Central memory CD8-positive, alpha-beta T cell (primary cell): ENCODE data around the gene FXN.
"Not testable (repeated sequence)": the region's sequence is repeated elsewhere in the genome, so short reads cannot be mapped to it uniquely, and the experiment has no call there.

Experiments used
- ATAC-seq: fragments of 150-1000 bp; cut with Tn5 transposase; replicated peaks from 2 replicates; pipeline ENCODE4 v1.10.0; 2022; ENCODE audit warnings: mild to moderate bottlenecking, moderate FRiP score, moderate number of reproducible peaks; ENCODE audit not compliant: poor library complexity, severe bottlenecking; ENCODE audit errors: extremely low read depth
- DNase-seq, 2 donors: peaks; one replicate each; pipeline ENCODE4 v3.0.0; 2021; ENCODE audit warnings: low spot score in 2 of 2
- H3K27ac Mint-ChIP-seq: one replicate; pipeline ENCODE4 v1.8.0; 2022; ENCODE audit warnings: low read depth, mild to moderate bottlenecking, moderate library complexity, mixed read lengths
- H3K27me3 Mint-ChIP-seq: one replicate; pipeline ENCODE4 v1.8.0; 2022; ENCODE audit warnings: mixed read lengths
- H3K36me3 Mint-ChIP-seq: one replicate; pipeline ENCODE4 v1.8.0; 2022; ENCODE audit warnings: mild to moderate bottlenecking, moderate library complexity, mixed read lengths; ENCODE audit not compliant: insufficient read depth
- H3K4me1 Mint-ChIP-seq: one replicate; pipeline ENCODE4 v1.8.0; 2022; ENCODE audit warnings: mixed read lengths
- H3K4me3 Mint-ChIP-seq: one replicate; pipeline ENCODE4 v1.8.0; 2022; ENCODE audit warnings: mild to moderate bottlenecking, moderate library complexity, mixed read lengths
- H3K9me3 Mint-ChIP-seq: one replicate; pipeline ENCODE4 v1.8.0; 2022; ENCODE audit warnings: mixed read lengths

FXN gene

DNA sequence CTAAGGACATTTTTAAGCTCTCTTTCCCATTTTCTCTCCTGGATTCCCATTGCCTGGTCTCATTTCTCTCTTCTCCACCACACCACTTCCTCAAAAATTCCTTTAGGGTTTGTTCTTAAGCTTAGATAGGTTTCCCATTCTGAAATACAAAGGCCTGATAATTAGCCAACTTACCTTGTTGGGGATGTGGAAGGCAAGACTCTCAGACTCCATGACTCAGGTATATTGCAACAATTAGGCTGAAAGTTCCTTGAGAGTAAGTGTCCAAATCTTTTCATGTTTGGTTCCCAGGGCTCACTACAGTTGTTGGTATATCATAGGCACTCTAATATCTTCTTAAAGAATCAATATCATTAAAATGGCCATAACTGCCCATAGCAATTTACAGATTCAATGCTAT is 43.6 kb downstream of the FXN start:
- H3K27me3 Mint-ChIP-seq, result no peaks in the 10 kb centered on the region
- no peaks in the 10 kb centered on the region for H3K9me3 Mint-ChIP-seq
- H3K36me3 Mint-ChIP-seq, result peaks cover 5% of the 10 kb centered on the region
- H3K27ac Mint-ChIP-seq, result no peak overlapping the region
- DNase-seq (no peak), ATAC-seq (no peak)
- no peak overlapping the region for H3K4me3 Mint-ChIP-seq
- H3K4me1 Mint-ChIP-seq, result no peaks in the 10 kb centered on the region

DNA sequence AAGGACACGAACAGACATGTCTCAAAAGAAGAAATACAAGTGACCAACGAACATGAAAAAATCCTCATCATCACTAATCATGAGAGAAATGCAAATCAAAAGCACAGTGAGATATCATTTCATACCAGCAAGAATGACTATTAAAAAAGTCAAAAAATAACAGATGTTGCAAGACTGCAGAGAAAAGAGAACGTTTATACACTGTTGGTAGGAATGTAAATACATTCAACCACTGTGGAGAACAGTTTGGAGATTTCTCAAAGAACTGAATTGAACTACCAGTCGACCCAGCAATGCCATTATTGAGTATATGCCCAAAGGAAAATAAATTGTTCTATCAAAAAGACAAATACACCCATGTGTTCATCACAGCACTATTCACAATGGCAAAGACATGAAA is 45.7 kb downstream of the FXN start:
- Mint-ChIP-seq H3K27ac (no peak overlapping the region), H3K9me3 (no peaks in the 10 kb centered on the region), H3K27me3 (no peaks in the 10 kb centered on the region), H3K4me1 (no peaks in the 10 kb centered on the region), H3K4me3 (no peak overlapping the region), H3K36me3 (peaks cover 1% of the 10 kb centered on the region)
- DNase-seq, result no peak
- no peak for ATAC-seq

DNA sequence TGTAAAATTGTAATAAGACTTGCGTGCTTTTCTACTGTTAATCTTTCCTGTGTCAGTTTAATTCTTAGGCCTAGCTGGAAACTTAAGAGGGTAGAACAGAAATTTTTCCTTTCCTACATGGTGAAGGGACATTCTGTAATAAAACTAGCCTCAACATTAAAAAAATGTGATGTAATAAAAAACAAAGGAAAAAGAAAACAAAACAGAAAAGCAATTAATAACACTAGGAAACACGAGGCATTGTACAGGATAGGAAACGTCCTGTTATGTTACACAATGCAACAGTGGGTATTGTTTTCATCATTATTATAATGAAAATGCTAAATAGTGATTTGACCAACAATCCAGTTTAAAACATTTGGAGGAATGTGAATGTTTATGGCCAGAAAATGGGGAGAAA is 47.8 kb downstream of the FXN start:
- H3K36me3 Mint-ChIP-seq, result peaks cover 1% of the 10 kb centered on the region
- H3K27ac Mint-ChIP-seq, result no peak overlapping the region
- H3K27me3 Mint-ChIP-seq, result no peaks in the 10 kb centered on the region
- no peak overlapping the region for H3K4me3 Mint-ChIP-seq
- no peaks in the 10 kb centered on the region for H3K4me1 Mint-ChIP-seq
- no peaks in the 10 kb centered on the region for H3K9me3 Mint-ChIP-seq
- ATAC-seq (no peak), DNase-seq (no peak)

DNA sequence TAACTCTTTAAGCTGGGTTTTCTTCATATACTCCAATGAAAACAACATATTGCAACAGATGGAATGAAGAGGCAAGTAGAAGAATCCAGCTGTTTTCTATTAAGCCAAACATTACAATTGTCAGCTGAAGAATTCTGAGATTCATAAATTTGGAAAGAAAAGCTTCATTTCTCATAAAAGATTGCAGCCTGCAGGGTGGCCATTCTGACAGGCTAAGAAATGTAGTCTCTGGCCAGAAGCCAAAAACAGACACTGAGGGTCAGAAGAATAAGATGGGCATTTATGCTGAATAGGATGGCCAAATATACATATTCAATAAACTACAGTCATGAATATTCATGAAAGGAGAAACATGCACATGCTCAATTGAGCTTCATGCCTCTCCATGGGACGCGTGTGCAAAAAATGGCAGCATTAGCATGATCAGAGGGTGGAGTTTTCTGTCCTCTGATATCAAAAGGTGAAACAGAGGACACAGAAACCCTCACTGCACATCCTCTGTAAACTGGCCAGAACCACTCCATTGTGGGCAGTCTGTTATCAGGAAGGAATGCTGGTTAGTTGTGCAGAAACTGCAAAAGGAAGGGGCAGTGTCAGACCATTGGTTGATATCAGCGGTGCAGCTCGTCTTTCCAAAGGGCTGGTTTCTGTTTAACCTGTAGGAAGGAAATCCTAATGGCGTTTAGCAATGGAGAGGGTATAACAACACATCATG is 50.2 kb downstream of the FXN start:
- Mint-ChIP-seq H3K4me1 (no peaks in the 10 kb centered on the region), H3K27me3 (no peaks in the 10 kb centered on the region), H3K9me3 (no peaks in the 10 kb centered on the region), H3K27ac (no peak overlapping the region), H3K36me3 (no peaks in the 10 kb centered on the region), H3K4me3 (no peak overlapping the region)
- DNase-seq (no peak), ATAC-seq (no peak)

DNA sequence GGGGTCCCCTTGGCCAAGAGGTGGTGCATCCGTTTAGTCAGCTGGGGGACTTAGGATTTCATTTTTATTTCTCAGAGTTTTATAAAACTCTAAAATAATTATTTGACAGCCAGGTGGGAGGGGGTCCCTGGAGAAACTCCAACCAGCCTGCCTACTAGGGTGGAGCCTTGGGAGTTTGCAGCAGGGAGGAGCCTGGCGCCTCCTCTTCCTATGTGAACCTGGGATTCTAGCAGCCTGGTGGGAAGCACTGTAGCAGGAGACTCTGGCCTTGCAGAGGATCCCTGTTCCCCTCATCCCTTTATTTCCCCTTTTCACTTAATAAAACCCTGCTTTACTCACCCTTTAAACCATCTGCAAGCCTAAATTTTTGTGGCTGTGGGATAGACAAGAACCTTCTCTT is 50.8 kb downstream of the FXN start:
- Mint-ChIP-seq H3K27ac (no peak overlapping the region), H3K9me3 (no peaks in the 10 kb centered on the region), H3K4me1 (no peaks in the 10 kb centered on the region), H3K36me3 (no peaks in the 10 kb centered on the region), H3K27me3 (no peaks in the 10 kb centered on the region), H3K4me3 (no peak overlapping the region)
- no peak for DNase-seq
- ATAC-seq, result no peak

DNA sequence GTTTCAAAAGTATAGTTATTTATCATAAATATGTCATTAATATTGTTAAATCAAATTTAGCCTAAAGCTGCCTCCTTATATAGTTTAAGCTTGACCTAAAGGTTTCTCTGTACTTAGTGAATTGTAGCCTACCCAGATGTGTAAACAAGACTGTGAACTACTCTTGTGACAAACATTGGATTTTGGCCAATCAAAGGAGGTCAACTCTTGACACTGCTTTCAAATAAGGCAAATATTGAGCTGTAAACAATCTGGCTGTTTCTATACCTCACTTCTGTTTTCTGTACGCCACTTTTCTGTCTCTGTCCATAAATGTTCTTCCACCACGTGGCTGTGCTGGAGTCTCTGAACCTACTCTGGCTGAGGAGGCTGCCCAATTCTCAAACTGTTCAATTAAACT is 51.2 kb downstream of the FXN start:
- Mint-ChIP-seq H3K27me3 (no peaks in the 10 kb centered on the region), H3K27ac (no peak overlapping the region), H3K4me3 (no peak overlapping the region), H3K36me3 (no peaks in the 10 kb centered on the region), H3K9me3 (no peaks in the 10 kb centered on the region), H3K4me1 (no peaks in the 10 kb centered on the region)
- no peak for DNase-seq
- no peak for ATAC-seq

DNA sequence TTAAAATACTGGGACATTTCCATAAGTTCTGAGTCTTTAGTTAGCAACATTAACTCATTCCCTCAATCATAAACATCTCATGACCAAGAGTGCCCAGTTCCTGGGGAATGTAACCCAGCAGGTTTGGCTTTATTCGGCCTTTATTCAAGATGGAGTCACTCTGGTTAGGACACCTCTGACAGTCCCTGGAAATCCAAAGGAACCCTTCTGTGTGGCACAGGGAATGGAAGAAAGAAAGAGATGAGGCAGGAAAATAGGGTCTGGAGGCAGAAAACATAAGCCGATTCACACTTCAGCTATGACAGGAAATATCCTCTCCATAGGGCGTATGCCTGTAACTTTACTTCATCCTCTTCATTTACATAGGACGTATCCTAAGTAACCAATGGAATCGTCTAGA is 53.5 kb downstream of the FXN start:
- DNase-seq, result no peak
- no peaks in the 10 kb centered on the region for H3K27me3 Mint-ChIP-seq
- no peaks in the 10 kb centered on the region for H3K9me3 Mint-ChIP-seq
- no peak for ATAC-seq
- H3K27ac Mint-ChIP-seq, result no peak overlapping the region
- no peak overlapping the region for H3K4me3 Mint-ChIP-seq
- no peaks in the 10 kb centered on the region for H3K4me1 Mint-ChIP-seq
- H3K36me3 Mint-ChIP-seq, result no peaks in the 10 kb centered on the region

DNA sequence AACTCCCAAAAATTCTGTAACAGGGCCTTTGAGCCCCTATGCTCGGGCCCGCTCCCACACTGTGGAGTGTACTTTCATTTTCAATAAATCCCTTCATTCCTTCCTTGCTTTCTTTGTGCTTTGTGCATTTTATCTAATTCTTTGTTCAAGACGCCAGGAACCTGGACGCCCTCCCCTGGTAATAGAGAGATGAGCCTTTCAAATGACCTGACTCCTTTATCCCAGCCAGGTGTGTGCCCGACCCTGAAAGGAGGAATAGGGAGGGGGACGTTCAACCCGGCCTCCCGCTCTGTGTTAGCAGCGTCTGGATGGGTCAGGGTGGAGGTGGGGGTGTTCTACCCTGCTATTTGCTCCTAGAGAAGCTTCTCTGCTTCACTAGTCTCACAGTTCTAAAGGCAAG is 53.9 kb downstream of the FXN start:
- Mint-ChIP-seq H3K4me1 (no peaks in the 10 kb centered on the region), H3K9me3 (no peaks in the 10 kb centered on the region), H3K36me3 (no peaks in the 10 kb centered on the region), H3K27ac (no peak overlapping the region), H3K27me3 (no peaks in the 10 kb centered on the region), H3K4me3 (no peak overlapping the region)
- DNase-seq (no peak), ATAC-seq (no peak)

DNA sequence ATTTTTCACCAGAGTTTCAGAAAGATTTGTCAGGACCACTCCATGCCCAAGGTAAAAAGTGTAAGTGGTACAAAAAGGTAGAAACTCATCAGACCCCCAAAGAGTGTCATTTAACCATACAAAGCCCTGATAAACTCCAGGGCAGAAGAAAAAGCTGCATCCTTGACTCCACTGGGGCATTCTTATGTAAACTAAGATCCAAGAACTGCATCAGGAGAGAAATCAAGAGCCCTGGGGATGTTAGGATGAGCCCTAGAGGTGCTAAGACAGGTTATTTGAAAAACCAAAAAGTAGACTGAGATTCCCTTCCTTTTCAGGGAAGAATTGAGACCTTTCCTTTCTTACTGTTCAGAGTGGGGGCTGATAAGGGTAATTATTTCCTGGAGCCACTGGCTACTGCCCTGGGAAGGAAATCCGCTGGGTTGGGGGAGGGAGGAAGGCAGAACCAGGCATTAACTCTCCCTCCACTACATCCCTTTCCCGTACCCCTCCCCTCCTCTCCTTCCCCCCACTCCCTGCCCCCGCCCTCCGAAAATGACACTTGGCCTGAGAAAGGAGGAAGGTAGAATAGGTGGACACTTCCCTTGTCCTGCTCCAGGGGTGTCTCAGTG is 54.7 kb downstream of the FXN start:
- Mint-ChIP-seq H3K36me3 (no peaks in the 10 kb centered on the region), H3K4me3 (no peak overlapping the region), H3K27me3 (no peaks in the 10 kb centered on the region), H3K9me3 (no peaks in the 10 kb centered on the region), H3K27ac (no peak overlapping the region), H3K4me1 (no peaks in the 10 kb centered on the region)
- ATAC-seq (no peak), DNase-seq (no peak)

DNA sequence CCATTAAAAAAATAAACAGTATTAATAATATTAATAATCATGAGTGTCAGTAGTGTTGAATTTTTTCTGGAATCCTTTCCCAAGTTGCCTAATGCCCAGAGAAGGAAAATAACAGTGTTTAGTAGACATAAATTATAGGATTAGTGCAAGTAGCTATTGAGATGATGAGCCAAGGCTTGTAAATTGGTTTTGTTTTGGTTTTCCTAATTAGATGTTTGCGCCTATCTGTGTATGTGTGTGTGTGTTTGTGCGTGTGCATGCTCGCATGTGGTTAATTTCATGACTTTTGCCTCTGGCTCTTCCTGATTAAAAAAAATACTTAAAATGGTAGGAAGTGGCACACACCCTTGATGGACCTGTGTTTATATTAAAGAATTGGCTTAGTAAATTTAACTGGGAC is 55.4 kb downstream of the FXN start:
- ATAC-seq, result no peak

DNA sequence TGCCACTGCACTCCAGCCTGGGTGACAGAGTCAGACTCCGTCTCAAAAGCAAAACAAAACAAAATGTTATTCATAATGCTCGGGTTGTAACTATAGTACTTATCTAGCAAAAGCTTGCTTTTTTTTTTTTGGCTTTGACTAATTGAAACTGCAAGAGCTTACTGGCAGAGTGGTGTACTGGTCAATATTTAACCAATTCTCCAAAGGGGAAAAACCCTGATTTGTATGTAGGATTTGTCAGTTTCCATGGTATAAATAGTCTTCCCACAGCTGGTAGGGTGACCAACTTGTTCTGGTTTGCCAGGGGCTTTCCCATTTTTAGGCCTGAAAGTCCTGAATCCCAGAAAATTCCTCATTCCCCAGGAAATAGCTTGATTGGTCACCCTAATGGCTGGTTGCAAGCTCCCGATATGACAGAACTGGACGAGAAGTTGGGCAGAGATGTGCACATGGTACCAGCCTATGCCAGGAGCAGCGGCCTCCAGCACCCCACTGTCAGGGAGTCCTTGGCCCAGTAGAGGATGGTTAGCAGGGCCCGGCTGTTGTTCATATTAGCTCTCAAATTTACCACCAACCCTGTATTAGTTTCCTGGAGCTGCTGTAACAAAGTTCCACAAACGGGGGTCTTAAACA is 58.0 kb downstream of the FXN start:
- Mint-ChIP-seq H3K4me1 (no peaks in the 10 kb centered on the region), H3K27me3 (no peaks in the 10 kb centered on the region), H3K36me3 (no peaks in the 10 kb centered on the region), H3K9me3 (no peaks in the 10 kb centered on the region), H3K27ac (no peak overlapping the region), H3K4me3 (no peak overlapping the region)
- no peak for ATAC-seq
- no peak for DNase-seq

More for the DNA sequence above, 55.4 kb downstream of the FXN start:
- no peaks in the 10 kb centered on the region for H3K9me3 Mint-ChIP-seq
- H3K4me3 Mint-ChIP-seq, result no peak overlapping the region
- DNase-seq, result no peak
- no peaks in the 10 kb centered on the region for H3K27me3 Mint-ChIP-seq
- no peaks in the 10 kb centered on the region for H3K36me3 Mint-ChIP-seq
- no peak overlapping the region for H3K27ac Mint-ChIP-seq
- H3K4me1 Mint-ChIP-seq, result no peaks in the 10 kb centered on the region

DNA sequence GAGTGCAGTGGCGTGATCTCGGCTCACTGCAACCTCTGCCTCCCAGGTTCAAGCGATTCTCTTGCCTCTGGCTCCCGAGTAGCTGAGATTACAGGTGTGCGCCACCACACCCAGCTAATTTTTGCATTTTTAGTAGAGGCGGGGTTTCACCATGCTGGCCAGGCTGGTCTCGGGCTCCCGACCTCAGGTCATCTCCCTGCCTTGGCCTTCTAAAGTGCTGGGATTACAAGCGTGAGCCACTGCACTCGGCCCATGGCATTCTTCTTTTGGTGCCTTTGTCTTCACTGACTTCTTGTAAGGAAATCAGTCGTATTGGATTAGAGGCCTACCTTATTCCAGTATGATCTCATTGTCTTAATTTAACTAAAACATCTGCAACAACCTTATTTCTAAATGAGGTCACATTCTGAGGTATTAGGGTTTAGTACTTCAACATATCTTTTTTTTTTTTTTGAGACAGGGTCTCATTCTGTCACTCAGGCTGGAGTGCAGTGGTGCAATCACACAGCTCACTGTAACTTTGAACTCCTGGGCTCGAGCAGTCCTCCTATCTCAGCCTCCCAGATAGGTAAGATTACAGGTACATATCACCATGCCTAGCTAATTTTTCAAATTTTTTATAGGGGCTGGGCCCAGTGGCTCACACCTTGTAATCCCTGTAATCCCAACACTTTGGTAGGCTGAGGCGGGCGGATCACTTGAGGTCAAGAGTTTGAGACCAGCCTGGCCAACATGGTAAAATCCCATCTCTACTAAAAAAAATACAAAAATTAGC is 59.0 kb downstream of the FXN start:
- H3K9me3 Mint-ChIP-seq, H3K4me3 Mint-ChIP-seq, H3K27me3 Mint-ChIP-seq, H3K36me3 Mint-ChIP-seq, H3K4me1 Mint-ChIP-seq, DNase-seq, ATAC-seq, H3K27ac Mint-ChIP-seq: not testable (repeated sequence)

DNA sequence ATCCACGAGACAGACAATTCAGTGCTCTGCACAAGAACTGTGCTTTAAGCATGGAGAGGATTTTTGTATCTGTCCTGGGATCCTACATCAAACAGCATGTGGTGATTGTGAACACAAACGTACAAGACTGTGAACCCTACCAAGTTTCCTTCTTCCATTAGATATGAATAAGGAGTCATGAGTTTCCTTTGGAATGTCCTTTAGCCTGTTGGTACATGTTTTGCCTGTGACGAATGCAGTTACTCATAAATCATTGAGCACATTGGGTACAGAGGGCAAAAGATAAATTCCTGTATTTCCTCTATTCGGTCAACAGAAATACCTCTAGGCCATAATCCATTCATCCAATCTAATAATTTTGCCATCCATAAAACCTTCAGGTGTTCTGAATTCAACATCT is 61.5 kb downstream of the FXN start:
- ATAC-seq (no peak), DNase-seq (no peak)
- Mint-ChIP-seq H3K9me3 (no peaks in the 10 kb centered on the region), H3K4me1 (no peaks in the 10 kb centered on the region), H3K27ac (no peak overlapping the region), H3K4me3 (no peak overlapping the region), H3K36me3 (peaks cover 2% of the 10 kb centered on the region), H3K27me3 (no peaks in the 10 kb centered on the region)
